Measurements from ENCODE around the gene HOXB4.

DNA sequence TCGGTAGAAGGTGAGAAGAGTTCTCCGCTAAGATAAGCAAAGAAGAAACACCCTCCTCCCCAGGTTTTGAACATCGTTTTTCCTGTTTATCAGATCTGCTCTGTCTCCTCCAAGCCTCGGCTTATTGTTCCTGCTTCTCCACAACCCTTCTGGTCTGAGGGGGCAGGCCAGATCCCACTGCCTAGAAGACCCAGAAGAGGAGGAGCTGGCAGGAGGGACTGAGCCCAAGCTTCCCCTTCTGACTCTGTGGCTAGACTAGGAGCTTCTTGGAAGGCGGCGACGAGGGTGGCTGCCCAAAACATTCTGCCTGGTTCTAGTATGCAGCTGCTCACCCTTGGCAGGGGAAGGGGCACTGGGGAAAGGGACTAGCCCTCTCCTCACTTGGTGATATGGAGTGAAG is 20.6 kb upstream of the HOXB4 start:
- TF ChIP-seq, protein P1, sequence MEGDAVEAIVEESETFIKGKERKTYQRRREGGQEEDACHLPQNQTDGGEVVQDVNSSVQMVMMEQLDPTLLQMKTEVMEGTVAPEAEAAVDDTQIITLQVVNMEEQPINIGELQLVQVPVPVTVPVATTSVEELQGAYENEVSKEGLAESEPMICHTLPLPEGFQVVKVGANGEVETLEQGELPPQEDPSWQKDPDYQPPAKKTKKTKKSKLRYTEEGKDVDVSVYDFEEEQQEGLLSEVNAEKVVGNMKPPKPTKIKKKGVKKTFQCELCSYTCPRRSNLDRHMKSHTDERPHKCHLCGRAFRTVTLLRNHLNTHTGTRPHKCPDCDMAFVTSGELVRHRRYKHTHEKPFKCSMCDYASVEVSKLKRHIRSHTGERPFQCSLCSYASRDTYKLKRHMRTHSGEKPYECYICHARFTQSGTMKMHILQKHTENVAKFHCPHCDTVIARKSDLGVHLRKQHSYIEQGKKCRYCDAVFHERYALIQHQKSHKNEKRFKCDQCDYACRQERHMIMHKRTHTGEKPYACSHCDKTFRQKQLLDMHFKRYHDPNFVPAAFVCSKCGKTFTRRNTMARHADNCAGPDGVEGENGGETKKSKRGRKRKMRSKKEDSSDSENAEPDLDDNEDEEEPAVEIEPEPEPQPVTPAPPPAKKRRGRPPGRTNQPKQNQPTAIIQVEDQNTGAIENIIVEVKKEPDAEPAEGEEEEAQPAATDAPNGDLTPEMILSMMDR (IDR thresholded peaks at IDR 0.05), result no peak
- no peak for TF ChIP-seq POLR2A (IDR thresholded peaks at IDR 0.05)
